DND-41 (cell line): ENCODE results near the gene SLC50A1.
"Not testable (repeated sequence)": the region's sequence is repeated elsewhere in the genome, so short reads cannot be mapped to it uniquely, and the experiment has no call there.

ENCODE experiments used
- ATAC-seq: fragments of 200-7000 bp; cut with Tn5 transposase; 3 replicates; pipeline ENCODE4 v1.9.1; 2021; ENCODE audit warnings: low read depth; ENCODE audit not compliant: insufficient read depth
- DNase-seq: peaks from one replicate; pipeline ENCODE4 v3.0.0-alpha.2; 2020
- H2AFZ ChIP-seq: 2 replicates; pipeline ENCODE4 v1.6.0; 2012; ENCODE audit warnings: low read depth, low read length
- H3K27ac ChIP-seq: 2 replicates; pipeline ENCODE4 v1.5.1; 2012; ENCODE audit warnings: low read length, inconsistent platforms
- H3K27me3 ChIP-seq: fragments of 200-600 bp; sonication (generic); 2 replicates; pipeline ENCODE4 v1.6.0; 2012; ENCODE audit warnings: low read length, mild to moderate bottlenecking, inconsistent platforms; ENCODE audit not compliant: insufficient read depth, poor library complexity
- H3K36me3 ChIP-seq: 2 replicates; pipeline ENCODE4 v1.5.1; 2012; ENCODE audit warnings: low read length, inconsistent platforms; ENCODE audit not compliant: insufficient read depth
- H3K4me1 ChIP-seq: 2 replicates; pipeline ENCODE4 v1.5.1; 2012; ENCODE audit warnings: mild to moderate bottlenecking, low read length; ENCODE audit not compliant: insufficient read depth
- H3K4me2 ChIP-seq: 2 replicates; pipeline ENCODE4 v1.6.0; 2012; ENCODE audit warnings: mild to moderate bottlenecking, moderate library complexity, low read length, inconsistent platforms; ENCODE audit not compliant: insufficient read depth
- H3K4me3 ChIP-seq, 2 experiments: fragments of 200-600 bp in 1 of 2; shearing (Covaris generic) in 1 of 2; 2 replicates each; pipeline ENCODE4 v1.5.1; 2012 to 2016; ENCODE audit warnings: inconsistent platforms in 2 of 2, low read length in 2 of 2, mild to moderate bottlenecking in 2 of 2, low read depth in 1 of 2, moderate library complexity in 1 of 2
- H3K79me2 ChIP-seq: 2 replicates; pipeline ENCODE4 v1.6.0; 2012; ENCODE audit warnings: low read length, inconsistent platforms; ENCODE audit not compliant: insufficient read depth
- H3K9ac ChIP-seq: 2 replicates; pipeline ENCODE4 v1.6.0; 2012; ENCODE audit warnings: low read depth, mild to moderate bottlenecking, inconsistent platforms, low read length, moderate library complexity
- H3K9me3 ChIP-seq: 2 replicates; pipeline ENCODE4 v1.5.1; 2012; ENCODE audit warnings: low read length, moderate library complexity, mild to moderate bottlenecking, inconsistent platforms; ENCODE audit not compliant: insufficient read depth, severe bottlenecking
- H4K20me1 ChIP-seq: 2 replicates; pipeline ENCODE4 v1.6.0; 2012; ENCODE audit warnings: low read length; ENCODE audit not compliant: insufficient read depth
- EZH2 ChIP-seq: IDR thresholded peaks from 3 replicates; pipeline ENCODE4 v1.6.1; 2012; ENCODE audit warnings: borderline replicate concordance, low read depth, mild to moderate bottlenecking, moderate library complexity, low read length, inconsistent platforms; ENCODE audit not compliant: severe bottlenecking
- TF ChIP-seq, protein P1 (sequence below): IDR thresholded peaks from 2 replicates; pipeline ENCODE4 v1.5.1; 2012; ENCODE audit warnings: borderline replicate concordance, low read length, moderate library complexity, mild to moderate bottlenecking; ENCODE audit not compliant: poor library complexity, severe bottlenecking; ENCODE audit errors: extremely low read depth

SLC50A1 gene

DNA sequence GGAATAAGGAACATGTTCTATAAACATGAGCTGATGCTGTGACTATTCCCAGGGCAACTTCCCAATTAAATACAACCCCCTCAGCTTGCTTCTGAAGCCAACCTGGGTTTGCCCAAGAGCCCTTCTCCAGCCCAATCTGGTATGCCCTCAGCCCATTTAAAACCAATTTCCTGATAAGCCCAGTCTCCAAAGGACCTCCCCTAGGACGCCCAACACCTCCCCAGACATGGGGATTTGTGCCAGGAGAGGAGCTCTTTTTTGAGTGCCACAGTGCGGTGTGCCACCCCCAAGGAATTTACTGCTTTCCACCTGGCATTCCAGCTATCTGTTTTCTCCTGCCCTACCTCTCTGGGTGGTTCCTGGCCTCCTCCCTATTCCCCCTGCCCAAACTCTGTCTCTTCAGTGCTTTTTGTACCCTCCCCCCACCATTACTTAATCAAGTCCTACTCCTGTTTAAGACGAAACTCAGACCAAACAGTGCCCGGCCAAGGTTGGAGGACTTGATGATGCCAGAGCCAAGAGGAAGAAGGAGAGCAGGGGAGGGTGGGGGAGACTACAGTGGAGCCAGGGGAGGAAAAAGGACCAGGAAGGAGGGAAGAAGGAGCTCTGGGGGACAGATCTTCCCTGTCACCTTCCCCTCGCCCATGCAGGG lies 19.4 kb upstream of the SLC50A1 start:
- ATAC-seq: no peak
- Histone ChIP-seq H3K4me3 (no peak overlapping the region), H2AFZ (no peak overlapping the region)

DNA sequence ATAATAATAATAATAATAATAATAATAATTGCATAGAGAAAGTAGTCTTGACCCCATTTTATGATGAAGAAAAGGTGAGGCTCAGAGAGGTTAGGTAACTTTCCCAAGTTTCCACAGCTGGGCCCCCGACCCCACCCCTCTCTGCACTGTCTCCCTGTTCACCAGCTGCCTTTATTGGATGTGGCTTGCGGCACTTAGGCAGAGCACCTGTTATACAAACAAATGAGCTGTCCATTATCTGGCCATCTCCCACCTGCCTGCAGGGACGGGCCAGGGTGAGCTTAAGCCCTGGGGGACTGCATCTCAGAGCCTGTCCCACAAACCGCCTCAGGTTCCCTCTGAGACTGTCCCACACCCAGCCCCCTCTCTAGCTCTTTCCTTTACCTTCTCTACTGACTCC lies 18.0 kb upstream of the SLC50A1 start:
- H3K9me3 ChIP-seq: no peaks in the 10 kb centered on the region
- H3K9ac ChIP-seq: no peak overlapping the region
- peaks cover 16% of the 10 kb centered on the region for H3K27me3 ChIP-seq
- no peak for DNase-seq
- H3K27ac ChIP-seq: no peak overlapping the region
- no peak overlapping the region for H3K4me3 ChIP-seq
- H3K4me1 ChIP-seq: no peaks in the 10 kb centered on the region
- H2AFZ ChIP-seq: no peak overlapping the region
- no peak overlapping the region for H3K4me2 ChIP-seq
- H4K20me1 ChIP-seq: no peaks in the 10 kb centered on the region
- H3K79me2 ChIP-seq: no peaks in the 10 kb centered on the region
- no peak for ATAC-seq
- TF ChIP-seq, protein P1, sequence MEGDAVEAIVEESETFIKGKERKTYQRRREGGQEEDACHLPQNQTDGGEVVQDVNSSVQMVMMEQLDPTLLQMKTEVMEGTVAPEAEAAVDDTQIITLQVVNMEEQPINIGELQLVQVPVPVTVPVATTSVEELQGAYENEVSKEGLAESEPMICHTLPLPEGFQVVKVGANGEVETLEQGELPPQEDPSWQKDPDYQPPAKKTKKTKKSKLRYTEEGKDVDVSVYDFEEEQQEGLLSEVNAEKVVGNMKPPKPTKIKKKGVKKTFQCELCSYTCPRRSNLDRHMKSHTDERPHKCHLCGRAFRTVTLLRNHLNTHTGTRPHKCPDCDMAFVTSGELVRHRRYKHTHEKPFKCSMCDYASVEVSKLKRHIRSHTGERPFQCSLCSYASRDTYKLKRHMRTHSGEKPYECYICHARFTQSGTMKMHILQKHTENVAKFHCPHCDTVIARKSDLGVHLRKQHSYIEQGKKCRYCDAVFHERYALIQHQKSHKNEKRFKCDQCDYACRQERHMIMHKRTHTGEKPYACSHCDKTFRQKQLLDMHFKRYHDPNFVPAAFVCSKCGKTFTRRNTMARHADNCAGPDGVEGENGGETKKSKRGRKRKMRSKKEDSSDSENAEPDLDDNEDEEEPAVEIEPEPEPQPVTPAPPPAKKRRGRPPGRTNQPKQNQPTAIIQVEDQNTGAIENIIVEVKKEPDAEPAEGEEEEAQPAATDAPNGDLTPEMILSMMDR: no peak
- no peak for TF ChIP-seq EZH2
- H3K36me3 ChIP-seq: no peaks in the 10 kb centered on the region

More for the DNA sequence above, 19.4 kb upstream of the SLC50A1 start:
- Histone ChIP-seq H3K4me2 (no peak overlapping the region), H3K79me2 (no peaks in the 10 kb centered on the region), H3K4me1 (no peaks in the 10 kb centered on the region), H4K20me1 (no peaks in the 10 kb centered on the region), H3K27me3 (peaks cover 16% of the 10 kb centered on the region), H3K9me3 (no peaks in the 10 kb centered on the region), H3K9ac (no peak overlapping the region), H3K27ac (no peak overlapping the region), H3K36me3 (no peaks in the 10 kb centered on the region)
- TF ChIP-seq EZH2: no peak
- TF ChIP-seq, protein P1: no peak
- DNase-seq: no peak

GRCh38 chr1:155118090-155118489 lies 17.6 kb upstream of the SLC50A1 start:
- not testable (repeated sequence) for H3K79me2 ChIP-seq, H3K9ac ChIP-seq, H4K20me1 ChIP-seq, DNase-seq, H2AFZ ChIP-seq, H3K4me2 ChIP-seq, H3K9me3 ChIP-seq, ATAC-seq, H3K4me3 ChIP-seq, H3K4me1 ChIP-seq, H3K27ac ChIP-seq, H3K36me3 ChIP-seq
- H3K27me3 ChIP-seq: peaks cover 16% of the 10 kb centered on the region

DNA sequence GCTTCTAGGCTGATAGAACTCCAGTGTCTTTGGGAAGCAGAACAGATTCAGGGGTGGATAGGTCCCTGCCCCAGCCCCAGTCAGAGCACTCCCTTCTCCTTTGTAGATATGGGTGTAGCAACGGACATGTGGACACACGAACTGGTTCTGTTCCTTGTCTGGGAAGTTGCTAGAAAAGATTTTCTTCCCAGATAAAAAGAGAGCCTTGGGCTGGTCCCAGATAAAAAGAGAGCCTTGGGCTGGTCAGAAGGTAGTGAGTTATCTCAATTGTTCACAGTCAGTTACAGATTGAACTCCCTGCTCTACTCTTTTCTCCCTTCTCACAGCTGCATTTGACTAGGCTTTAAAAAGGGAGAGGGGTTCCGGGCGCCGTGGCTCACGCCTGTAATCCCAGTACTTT lies 15.4 kb upstream of the SLC50A1 start:
- Histone ChIP-seq H3K4me1 (no peaks in the 10 kb centered on the region), H2AFZ (no peak overlapping the region)

More for the DNA sequence above, 15.4 kb upstream of the SLC50A1 start:
- Histone ChIP-seq H4K20me1 (no peaks in the 10 kb centered on the region), H3K9ac (no peak overlapping the region), H3K79me2 (no peaks in the 10 kb centered on the region), H3K27ac (no peak overlapping the region), H3K9me3 (no peaks in the 10 kb centered on the region), H3K36me3 (no peaks in the 10 kb centered on the region), H3K4me3 (no peak overlapping the region), H3K27me3 (peaks cover 16% of the 10 kb centered on the region), H3K4me2 (no peak overlapping the region)
- ATAC-seq: no peak
- no peak for DNase-seq
- no peak for TF ChIP-seq EZH2
- TF ChIP-seq, protein P1: no peak
